ENCODE data around the gene NBL1. TPM values are rescaled to one million over a fixed set of nuclear protein-coding genes. Genes with fewer than 3 reads are reported as not detected.

The NBL1 gene
- total and polyA plus RNA-seq, 2 experiments from 2014 or later, result 6.1 to 10.6 TPM

DNA sequence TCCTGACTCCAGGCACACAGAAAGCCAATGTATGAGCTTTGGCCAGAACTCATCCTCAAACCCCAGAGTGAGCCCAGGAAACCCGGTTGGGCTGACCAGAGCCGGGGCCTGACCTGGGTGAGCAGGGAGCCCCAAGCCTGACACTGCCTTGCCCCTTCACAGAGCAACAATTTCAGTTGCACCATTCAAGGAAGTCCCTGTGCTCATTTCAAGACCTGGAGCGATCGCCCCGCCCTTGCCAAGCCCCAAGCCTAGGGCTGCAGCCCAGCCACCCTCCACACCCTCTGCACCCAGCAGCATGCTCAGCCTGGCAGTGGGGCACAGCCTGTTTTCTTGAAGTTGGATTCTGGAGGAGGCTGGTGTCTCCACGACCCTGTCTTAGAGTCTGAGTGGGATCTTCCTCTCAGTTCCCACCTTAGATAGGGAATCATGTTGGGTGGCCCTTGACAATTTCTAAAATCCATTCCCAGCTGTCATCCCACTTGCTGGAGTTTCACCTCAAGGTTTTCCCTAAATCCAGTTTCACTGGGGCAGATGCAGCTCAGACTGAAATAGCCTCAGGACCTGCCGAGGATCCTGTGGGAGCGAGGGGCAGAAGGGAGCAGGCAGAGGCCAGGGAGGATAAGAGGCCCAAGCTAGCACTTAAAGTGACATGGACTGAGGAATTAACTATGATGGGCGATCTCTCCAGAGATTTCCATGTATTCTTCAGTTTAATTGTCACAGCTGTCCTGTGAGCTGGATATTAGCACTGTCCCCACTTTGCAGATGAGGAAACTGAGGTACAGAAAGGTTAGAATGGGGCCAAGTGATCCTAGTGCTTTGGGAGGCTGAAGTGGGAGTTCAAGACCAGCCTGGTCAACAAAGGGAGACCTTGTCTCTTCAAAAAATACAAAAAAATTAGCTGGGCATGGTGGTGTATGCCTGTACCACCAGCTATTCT lies 2.5 kb downstream of the NBL1 start (continued):
- TF ChIP-seq CREB1 (CRISPR knock-in tag; IDR thresholded peaks at IDR 0.05; ENCODE audit: low read depth) (no peak), EZH2phosphoT487 (IDR thresholded peaks at IDR 0.05; ENCODE audit: unreplicated experiment) (no peak), ZNF331 (CRISPR knock-in tag; IDR thresholded peaks at IDR 0.05; ENCODE audit: low read depth) (no peak), NANOG (IDR thresholded peaks at IDR 0.05; ENCODE audit: borderline replicate concordance) (no peak)
- TF ChIP-seq, protein P1, sequence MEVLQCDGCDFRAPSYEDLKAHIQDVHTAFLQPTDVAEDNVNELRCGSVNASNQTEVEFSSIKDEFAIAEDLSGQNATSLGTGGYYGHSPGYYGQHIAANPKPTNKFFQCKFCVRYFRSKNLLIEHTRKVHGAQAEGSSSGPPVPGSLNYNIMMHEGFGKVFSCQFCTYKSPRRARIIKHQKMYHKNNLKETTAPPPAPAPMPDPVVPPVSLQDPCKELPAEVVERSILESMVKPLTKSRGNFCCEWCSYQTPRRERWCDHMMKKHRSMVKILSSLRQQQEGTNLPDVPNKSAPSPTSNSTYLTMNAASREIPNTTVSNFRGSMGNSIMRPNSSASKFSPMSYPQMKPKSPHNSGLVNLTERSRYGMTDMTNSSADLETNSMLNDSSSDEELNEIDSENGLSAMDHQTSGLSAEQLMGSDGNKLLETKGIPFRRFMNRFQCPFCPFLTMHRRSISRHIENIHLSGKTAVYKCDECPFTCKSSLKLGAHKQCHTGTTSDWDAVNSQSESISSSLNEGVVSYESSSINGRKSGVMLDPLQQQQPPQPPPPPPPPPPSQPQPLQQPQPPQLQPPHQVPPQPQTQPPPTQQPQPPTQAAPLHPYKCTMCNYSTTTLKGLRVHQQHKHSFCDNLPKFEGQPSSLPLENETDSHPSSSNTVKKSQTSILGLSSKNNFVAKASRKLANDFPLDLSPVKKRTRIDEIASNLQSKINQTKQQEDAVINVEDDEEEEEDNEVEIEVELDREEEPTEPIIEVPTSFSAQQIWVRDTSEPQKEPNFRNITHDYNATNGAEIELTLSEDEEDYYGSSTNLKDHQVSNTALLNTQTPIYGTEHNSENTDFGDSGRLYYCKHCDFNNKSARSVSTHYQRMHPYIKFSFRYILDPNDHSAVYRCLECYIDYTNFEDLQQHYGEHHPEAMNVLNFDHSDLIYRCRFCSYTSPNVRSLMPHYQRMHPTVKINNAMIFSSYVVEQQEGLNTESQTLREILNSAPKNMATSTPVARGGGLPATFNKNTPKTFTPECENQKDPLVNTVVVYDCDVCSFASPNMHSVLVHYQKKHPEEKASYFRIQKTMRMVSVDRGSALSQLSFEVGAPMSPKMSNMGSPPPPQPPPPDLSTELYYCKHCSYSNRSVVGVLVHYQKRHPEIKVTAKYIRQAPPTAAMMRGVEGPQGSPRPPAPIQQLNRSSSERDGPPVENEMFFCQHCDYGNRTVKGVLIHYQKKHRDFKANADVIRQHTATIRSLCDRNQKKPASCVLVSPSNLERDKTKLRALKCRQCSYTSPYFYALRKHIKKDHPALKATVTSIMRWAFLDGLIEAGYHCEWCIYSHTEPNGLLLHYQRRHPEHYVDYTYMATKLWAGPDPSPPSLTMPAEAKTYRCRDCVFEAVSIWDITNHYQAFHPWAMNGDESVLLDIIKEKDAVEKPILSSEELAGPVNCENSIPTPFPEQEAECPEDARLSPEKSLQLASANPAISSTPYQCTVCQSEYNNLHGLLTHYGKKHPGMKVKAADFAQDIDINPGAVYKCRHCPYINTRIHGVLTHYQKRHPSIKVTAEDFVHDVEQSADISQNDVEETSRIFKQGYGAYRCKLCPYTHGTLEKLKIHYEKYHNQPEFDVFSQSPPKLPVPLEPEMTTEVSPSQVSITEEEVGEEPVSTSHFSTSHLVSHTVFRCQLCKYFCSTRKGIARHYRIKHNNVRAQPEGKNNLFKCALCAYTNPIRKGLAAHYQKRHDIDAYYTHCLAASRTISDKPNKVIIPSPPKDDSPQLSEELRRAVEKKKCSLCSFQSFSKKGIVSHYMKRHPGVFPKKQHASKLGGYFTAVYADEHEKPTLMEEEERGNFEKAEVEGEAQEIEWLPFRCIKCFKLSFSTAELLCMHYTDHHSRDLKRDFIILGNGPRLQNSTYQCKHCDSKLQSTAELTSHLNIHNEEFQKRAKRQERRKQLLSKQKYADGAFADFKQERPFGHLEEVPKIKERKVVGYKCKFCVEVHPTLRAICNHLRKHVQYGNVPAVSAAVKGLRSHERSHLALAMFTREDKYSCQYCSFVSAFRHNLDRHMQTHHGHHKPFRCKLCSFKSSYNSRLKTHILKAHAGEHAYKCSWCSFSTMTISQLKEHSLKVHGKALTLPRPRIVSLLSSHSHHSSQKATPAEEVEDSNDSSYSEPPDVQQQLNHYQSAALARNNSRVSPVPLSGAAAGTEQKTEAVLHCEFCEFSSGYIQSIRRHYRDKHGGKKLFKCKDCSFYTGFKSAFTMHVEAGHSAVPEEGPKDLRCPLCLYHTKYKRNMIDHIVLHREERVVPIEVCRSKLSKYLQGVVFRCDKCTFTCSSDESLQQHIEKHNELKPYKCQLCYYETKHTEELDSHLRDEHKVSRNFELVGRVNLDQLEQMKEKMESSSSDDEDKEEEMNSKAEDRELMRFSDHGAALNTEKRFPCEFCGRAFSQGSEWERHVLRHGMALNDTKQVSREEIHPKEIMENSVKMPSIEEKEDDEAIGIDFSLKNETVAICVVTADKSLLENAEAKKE (CRISPR knock-in tag; IDR thresholded peaks at IDR 0.05), result no peak

DNA sequence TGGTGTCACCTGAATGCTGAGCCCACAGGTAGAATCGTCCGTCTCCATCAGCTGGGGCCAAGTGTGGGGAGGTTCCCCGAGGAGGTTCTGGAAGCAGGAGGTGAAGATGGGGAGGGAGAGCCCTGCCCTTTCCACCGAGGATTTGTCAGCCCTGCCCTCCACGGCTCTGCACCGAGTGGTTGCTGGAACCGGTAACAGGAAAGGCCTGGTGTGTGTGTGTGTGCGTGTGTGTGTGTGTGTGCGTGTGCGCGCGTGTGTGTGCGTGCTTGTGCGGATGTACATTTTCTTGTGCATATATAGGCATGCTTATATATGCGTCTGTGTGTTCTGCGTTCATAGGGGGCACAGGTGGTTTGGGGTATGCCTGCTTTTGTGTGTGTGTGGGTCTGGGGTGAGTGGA lies 3.5 kb downstream of the NBL1 start:
- H3K4me1 ChIP-seq (ENCODE audit: insufficient read depth), result peaks cover 10% of the 10 kb centered on the region
- no peak for TF ChIP-seq JUNB (IDR thresholded peaks at IDR 0.05; ENCODE audit: unreplicated experiment)
- TF ChIP-seq, protein P2, sequence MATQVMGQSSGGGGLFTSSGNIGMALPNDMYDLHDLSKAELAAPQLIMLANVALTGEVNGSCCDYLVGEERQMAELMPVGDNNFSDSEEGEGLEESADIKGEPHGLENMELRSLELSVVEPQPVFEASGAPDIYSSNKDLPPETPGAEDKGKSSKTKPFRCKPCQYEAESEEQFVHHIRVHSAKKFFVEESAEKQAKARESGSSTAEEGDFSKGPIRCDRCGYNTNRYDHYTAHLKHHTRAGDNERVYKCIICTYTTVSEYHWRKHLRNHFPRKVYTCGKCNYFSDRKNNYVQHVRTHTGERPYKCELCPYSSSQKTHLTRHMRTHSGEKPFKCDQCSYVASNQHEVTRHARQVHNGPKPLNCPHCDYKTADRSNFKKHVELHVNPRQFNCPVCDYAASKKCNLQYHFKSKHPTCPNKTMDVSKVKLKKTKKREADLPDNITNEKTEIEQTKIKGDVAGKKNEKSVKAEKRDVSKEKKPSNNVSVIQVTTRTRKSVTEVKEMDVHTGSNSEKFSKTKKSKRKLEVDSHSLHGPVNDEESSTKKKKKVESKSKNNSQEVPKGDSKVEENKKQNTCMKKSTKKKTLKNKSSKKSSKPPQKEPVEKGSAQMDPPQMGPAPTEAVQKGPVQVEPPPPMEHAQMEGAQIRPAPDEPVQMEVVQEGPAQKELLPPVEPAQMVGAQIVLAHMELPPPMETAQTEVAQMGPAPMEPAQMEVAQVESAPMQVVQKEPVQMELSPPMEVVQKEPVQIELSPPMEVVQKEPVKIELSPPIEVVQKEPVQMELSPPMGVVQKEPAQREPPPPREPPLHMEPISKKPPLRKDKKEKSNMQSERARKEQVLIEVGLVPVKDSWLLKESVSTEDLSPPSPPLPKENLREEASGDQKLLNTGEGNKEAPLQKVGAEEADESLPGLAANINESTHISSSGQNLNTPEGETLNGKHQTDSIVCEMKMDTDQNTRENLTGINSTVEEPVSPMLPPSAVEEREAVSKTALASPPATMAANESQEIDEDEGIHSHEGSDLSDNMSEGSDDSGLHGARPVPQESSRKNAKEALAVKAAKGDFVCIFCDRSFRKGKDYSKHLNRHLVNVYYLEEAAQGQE (IDR thresholded peaks at IDR 0.05; ENCODE audit: unreplicated experiment), result no peak
- TF ChIP-seq CREB1 (CRISPR knock-in tag; IDR thresholded peaks at IDR 0.05; ENCODE audit: low read depth), result no peak
- TF ChIP-seq NANOG (IDR thresholded peaks at IDR 0.05; ENCODE audit: borderline replicate concordance), result no peak
- no peaks in the 10 kb centered on the region for H3K36me3 ChIP-seq (ENCODE audit: insufficient read depth)
- H3K4me2 ChIP-seq, result no peak overlapping the region
- peaks cover 31% of the 10 kb centered on the region for H3K27me3 ChIP-seq (ENCODE audit: insufficient read depth)
- Mint-ChIP-seq H3K27ac (no peak overlapping the region), H3K27me3 (ENCODE audit: insufficient read depth, low read depth, poor library complexity) (peaks cover 48% of the 10 kb centered on the region), H3K9me3 (no peaks in the 10 kb centered on the region), H3K4me3 (no peak overlapping the region), H3K4me1 (peaks cover 18% of the 10 kb centered on the region), H3K36me3 (ENCODE audit: low read depth) (peaks cover 2% of the 10 kb centered on the region; the same call in 2 of the 3 replicates)
- ATAC-seq, result no peak
- no peaks in the 10 kb centered on the region for H3K79me2 ChIP-seq (replicated peaks; ENCODE audit: insufficient read depth)
- H3K27ac ChIP-seq (ENCODE audit: low read depth), result no peak overlapping the region
- H3K4me3 ChIP-seq, result no peak overlapping the region
- H3K9me2 ChIP-seq (ENCODE audit: insufficient read depth), result no peaks in the 10 kb centered on the region
- H4K20me1 ChIP-seq (replicated peaks; ENCODE audit: insufficient read depth), result no peaks in the 10 kb centered on the region
- DNase-seq (ENCODE audit: low spot score), result no peak
- no peak overlapping the region for H2AFZ ChIP-seq
- peaks cover 7% of the 10 kb centered on the region for H3F3A ChIP-seq (replicated peaks; ENCODE audit: low read depth)

All from GM23338 (cell line).